ENCODE measurements around the gene LYL1.

DNA sequence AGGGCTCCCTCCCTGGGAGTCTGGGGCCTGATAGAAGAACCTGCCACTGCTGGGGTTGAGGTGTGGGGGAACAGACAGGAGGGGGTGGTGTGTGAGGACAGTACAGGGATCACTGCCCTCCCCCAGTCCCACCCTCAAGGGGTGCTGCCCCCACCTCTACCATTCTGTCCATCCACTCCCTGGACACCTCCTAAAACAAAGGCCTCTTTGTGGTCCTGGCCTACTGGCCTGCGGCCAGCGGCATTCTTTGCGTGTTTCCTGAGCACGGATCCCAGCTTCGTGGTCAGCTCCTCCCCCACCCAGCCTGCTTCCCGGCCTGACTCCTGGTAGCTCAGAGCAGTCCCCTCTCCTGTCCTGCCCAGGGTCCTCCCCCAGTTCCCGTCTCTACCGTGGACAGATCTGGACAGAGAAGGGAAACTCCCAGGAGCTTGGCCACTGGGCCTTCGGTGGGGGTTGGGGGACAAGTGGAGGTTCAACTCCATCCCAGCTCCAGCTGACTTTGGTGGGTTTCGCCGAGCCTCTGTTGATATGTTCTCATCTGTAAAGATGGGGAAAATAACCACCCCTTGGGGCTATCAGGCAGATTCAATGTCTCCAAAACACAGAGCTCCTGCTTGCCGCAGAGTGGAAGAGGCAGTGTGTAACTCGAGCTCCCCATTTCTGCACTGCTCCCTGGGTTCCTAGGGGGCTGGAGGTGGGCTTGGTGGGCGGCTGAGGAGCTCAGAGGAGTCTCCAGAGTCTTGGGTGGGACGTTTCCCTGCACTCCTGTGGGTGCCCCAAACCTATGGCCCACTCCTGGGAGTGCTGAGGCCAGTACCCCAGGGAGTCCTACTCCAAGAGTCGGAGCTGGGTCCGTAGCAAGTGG is 48.7 kb downstream of the LYL1 start:
- TF ChIP-seq, protein P1, sequence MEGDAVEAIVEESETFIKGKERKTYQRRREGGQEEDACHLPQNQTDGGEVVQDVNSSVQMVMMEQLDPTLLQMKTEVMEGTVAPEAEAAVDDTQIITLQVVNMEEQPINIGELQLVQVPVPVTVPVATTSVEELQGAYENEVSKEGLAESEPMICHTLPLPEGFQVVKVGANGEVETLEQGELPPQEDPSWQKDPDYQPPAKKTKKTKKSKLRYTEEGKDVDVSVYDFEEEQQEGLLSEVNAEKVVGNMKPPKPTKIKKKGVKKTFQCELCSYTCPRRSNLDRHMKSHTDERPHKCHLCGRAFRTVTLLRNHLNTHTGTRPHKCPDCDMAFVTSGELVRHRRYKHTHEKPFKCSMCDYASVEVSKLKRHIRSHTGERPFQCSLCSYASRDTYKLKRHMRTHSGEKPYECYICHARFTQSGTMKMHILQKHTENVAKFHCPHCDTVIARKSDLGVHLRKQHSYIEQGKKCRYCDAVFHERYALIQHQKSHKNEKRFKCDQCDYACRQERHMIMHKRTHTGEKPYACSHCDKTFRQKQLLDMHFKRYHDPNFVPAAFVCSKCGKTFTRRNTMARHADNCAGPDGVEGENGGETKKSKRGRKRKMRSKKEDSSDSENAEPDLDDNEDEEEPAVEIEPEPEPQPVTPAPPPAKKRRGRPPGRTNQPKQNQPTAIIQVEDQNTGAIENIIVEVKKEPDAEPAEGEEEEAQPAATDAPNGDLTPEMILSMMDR (IDR thresholded peaks at IDR 0.05) = no peak
- peak in 1 of 2 donors; percentile 60 for TF ChIP-seq POLR2A (IDR thresholded peaks at IDR 0.05)

All from thyroid gland (tissue), 4 donors.